Spleen (tissue), 11 donors: ENCODE measurements around the gene PLCB3. TPM values are rescaled to one million over a fixed set of nuclear protein-coding genes. Genes with fewer than 3 reads are reported as not detected.

ENCODE experiments used
- DNase-seq: peaks from one replicate; pipeline ENCODE4 v3.0.0-alpha.2; 2020
- H3K27ac ChIP-seq, 8 donors: fragments of 200-600 bp; sonication (generic) in 7 of 8; 1 replicate in 4 of 8; 2 replicates in 4 of 8; pipeline versions ENCODE4 v1.5.0 to v1.8.0; 2016 to 2021; ENCODE audit warnings: inconsistent platforms in 4 of 8, mild to moderate bottlenecking in 4 of 8, moderate library complexity in 1 of 8
- H3K27me3 ChIP-seq, 7 donors: fragments of 200-600 bp; sonication (generic) in 6 of 7; replicated peaks in 1 of 7; 1 replicate in 4 of 7; 2 replicates in 3 of 7; pipeline versions ENCODE4 v1.5.0 to v1.8.0; 2016 to 2021; ENCODE audit warnings: inconsistent platforms in 3 of 7, mild to moderate bottlenecking in 1 of 7
- H3K36me3 ChIP-seq, 6 donors: fragments of 200-600 bp; sonication (generic) in 5 of 6; 1 replicate in 4 of 6; 2 replicates in 2 of 6; pipeline versions ENCODE4 v1.5.0 to v1.8.0; 2016 to 2021; ENCODE audit warnings: inconsistent platforms in 2 of 6
- H3K4me1 ChIP-seq, 6 donors: fragments of 200-600 bp; sonication (generic) in 5 of 6; 1 replicate in 3 of 6; 2 replicates in 3 of 6; pipeline versions ENCODE4 v1.5.0 to v1.8.0; 2016 to 2021; ENCODE audit warnings: inconsistent platforms in 3 of 6
- H3K4me3 ChIP-seq, 8 donors: fragments of 200-600 bp; sonication (generic) in 7 of 8; 1 replicate in 4 of 8; 2 replicates in 4 of 8; pipeline versions ENCODE4 v1.5.0 to v1.8.0; 2016 to 2021; ENCODE audit warnings: inconsistent platforms in 4 of 8, mild to moderate bottlenecking in 4 of 8, moderate library complexity in 2 of 8
- H3K9me3 ChIP-seq, 8 donors: fragments of 200-600 bp; sonication (generic) in 7 of 8; 1 replicate in 4 of 8; 2 replicates in 4 of 8; pipeline versions ENCODE4 v1.5.0 to v1.8.0; 2016 to 2021; ENCODE audit warnings: inconsistent platforms in 4 of 8
- CTCF ChIP-seq, 11 experiments: fragments of 200-600 bp in 7 of 11; fragments of 450-650 bp in 4 of 11; sonication (generic) in 4 of 11; IDR thresholded peaks in 8 of 11; conservative IDR thresholded peaks in 3 of 11; 1 replicate in 7 of 11; 2 replicates in 4 of 11; pipeline versions ENCODE4 v1.4.0 to v1.8.0; 2016 to 2021; ENCODE audit warnings: antibody characterized with exemption in 11 of 11, inconsistent platforms in 4 of 11, mild to moderate bottlenecking in 1 of 11
- POLR2A ChIP-seq, 3 donors: fragments of 450-650 bp; IDR thresholded peaks; one replicate each; pipeline ENCODE4 v1.5.1; 2017; ENCODE audit warnings: antibody characterized with exemption in 3 of 3, mild to moderate bottlenecking in 1 of 3
- POLR2AphosphoS5 ChIP-seq, 3 donors: sonication (generic); formaldehyde crosslinking; IDR thresholded peaks; one replicate each; pipeline ENCODE4 v1.5.1; 2017; ENCODE audit warnings: antibody characterized with exemption in 3 of 3
- WGBS, 5 donors: extraction: QIAGEN DNeasy Blood & Tissue Kit in 3 of 5; methylation state at CpG; one replicate each; pipeline versions ENCODE4 v1.1.5 to v1.1.7; 2013 to 2018; 5-methylcytosine and 5-hydroxymethylcytosine counted together
- intact Hi-C: fragments of 100-400 bp; cut with DNase I; formaldehyde crosslinking; loops from one replicate; pipeline ENCODE4 v1.15.0; 2023; ENCODE audit warnings: low total_unique reads
- polyA plus RNA-seq, 3 donors: library from polyadenylated mRNA; stranded (reverse); fragments of 200-250 nt; gene quantifications; one replicate each; pipeline ENCODE4 v1.2.1, GENCODE V29; 2013
- total RNA-seq, 7 donors: library from RNA; depleted of rRNA in 3 of 7; stranded (reverse); fragments of >200 nt in 3 of 7; fragmentation: NEBNext Ultra II Directional in 4 of 7; extraction: Animal tissue kit (Norgen Biotek cat#: 25700) in 4 of 7; gene quantifications; one replicate each; pipeline versions ENCODE4 v1.1.0 to v1.2.1, GENCODE V29; 2016 to 2021
- donor health status: healthy with polysubstance abuse.
- donor health status: DM: no; HTN: no; CAD: no; lungs with moderate emphysema.
- donor health status: DM: no; HTN: no; CAD: no.
- donor health status: Bipolar disorder and iron deficiency.
- donor health status: healthy.
- donor health status: DM: no; HTN: no; CAD: no.
- donor health status: DM: yes; HTN: yes; CAD: no.

Gene PLCB3
- total and polyA plus RNA-seq, 10 donors: 3.8 to 28.3 (median 21.1) TPM

DNA sequence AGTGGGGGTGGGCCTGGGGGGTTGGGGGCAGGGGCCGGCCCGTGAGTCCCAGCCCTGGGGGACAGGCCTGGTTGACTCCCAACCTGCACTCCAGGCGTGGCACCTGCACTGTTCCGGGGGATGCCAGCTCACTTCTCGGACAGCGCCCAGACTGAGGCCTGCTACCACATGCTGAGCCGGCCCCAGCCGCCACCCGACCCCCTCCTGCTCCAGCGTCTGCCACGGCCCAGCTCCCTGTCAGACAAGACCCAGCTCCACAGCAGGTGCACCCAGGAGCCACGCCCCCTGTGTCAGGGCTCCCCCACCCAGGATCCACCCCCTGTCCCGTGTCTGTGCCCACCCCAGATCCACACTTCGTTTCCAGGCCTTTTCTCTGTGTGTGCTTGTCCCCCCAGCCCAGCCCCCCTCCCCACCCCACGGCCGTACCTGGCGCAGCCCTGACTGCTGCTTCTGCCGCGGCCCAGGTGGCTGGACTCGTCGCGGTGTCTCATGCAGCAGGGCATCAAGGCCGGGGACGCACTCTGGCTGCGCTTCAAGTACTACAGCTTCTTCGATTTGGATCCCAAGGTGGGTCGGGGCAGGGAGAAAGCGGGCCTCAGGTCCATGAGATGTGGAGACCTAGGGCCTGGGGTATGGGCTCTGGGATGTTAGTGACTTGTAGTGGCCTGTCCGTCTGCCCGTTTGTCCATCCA is 40.0 kb upstream of the PLCB3 start:
- H3K36me3 ChIP-seq: peaks cover 0 to 84% (median 49%) of the 10 kb centered on the region in 6 donors
- peak overlapping the region in 3 of 8 donors; percentile 7 to 33 (median 21) for H3K27ac ChIP-seq
- H3K4me3 ChIP-seq: no peak overlapping the region
- peaks cover 12 to 95% (median 41%) of the 10 kb centered on the region in 6 donors for H3K4me1 ChIP-seq
- no peaks in the 10 kb centered on the region for H3K27me3 ChIP-seq
- intact Hi-C loops: no loop called here
- peak in 1 of 3 donors; percentile 56 for TF ChIP-seq POLR2AphosphoS5 (IDR thresholded peaks at IDR 0.05)
- no peak for TF ChIP-seq POLR2A (IDR thresholded peaks at IDR 0.05)
- DNase-seq: no peak
- no peaks in the 10 kb centered on the region for H3K9me3 ChIP-seq
- 90 to 95% (median 91%) methylated on average over 29 to 30 of the region's 30 CpGs for WGBS, 5 donors

- intact Hi-C loops: no loop called here
- Histone ChIP-seq H3K4me1 (peaks cover 0 to 63% (median 13%) of the 10 kb centered on the region in 6 donors), H3K4me3 (no peak overlapping the region), H3K27ac (no peak overlapping the region), H3K36me3 (peaks cover 0 to 100% (median 68%) of the 10 kb centered on the region in 6 donors), H3K9me3 (no peaks in the 10 kb centered on the region), H3K27me3 (no peaks in the 10 kb centered on the region)
- no peak for TF ChIP-seq POLR2AphosphoS5 (IDR thresholded peaks at IDR 0.05)
- no peak for TF ChIP-seq POLR2A (IDR thresholded peaks at IDR 0.05)
- TF ChIP-seq CTCF (IDR thresholded peaks at IDR 0.05 in 8 of 11, conservative IDR thresholded peaks at IDR 0.05 in 3 of 11): no peak
- WGBS, 5 donors: 75 to 87% (median 83%) methylated on average over 6 of the region's 6 CpGs
- no peak for DNase-seq
Measured at GRCh38 chr11:64216879-64217278, 34.5 kb upstream of the PLCB3 start.

DNA sequence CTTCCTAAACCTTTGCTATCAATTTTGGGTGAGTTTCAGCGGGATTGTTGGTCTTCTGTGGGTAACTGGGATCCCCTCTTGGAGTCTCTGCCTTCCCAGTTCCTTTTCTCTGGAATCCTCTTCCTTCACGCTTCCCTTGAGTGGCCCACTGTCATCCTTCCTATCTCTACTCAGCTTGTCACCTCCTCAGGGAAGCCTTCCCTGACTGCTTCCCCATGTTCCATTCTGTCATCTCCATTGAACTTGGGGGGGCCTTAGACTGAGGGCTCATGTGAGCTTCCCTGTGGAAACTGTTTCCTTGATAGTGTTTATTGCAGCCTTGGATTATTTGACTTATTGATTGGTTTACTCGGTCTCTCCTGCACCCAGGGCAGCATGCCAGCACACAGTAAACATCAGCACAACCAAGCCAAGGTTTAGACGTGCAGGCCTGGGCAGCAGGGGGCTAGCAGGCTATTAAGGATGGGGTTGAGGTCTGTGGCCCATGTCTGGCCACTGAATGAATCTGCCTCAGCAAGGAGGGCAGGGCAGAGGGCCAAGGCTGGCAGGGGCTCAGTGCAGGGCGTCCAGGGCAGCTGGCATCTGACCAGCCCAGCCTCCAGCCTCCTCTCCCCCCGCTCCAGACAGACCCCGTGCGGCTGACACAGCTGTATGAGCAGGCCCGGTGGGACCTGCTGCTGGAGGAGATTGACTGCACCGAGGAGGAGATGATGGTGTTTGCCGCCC is 32.5 kb upstream of the PLCB3 start:
- Histone ChIP-seq H3K4me3 (no peak overlapping the region), H3K9me3 (no peaks in the 10 kb centered on the region), H3K27me3 (no peaks in the 10 kb centered on the region), H3K36me3 (peaks cover 0 to 100% (median 72%) of the 10 kb centered on the region in 6 donors), H3K27ac (peak overlapping the region in 2 of 8 donors; percentile 25 to 35), H3K4me1 (peaks cover 0 to 67% (median 16%) of the 10 kb centered on the region in 6 donors)
- no peak for DNase-seq
- intact Hi-C loops: no loop called here
- TF ChIP-seq POLR2AphosphoS5 (IDR thresholded peaks at IDR 0.05) (peak; percentile 9 to 75 (median 38)), CTCF (IDR thresholded peaks at IDR 0.05 in 8 of 11, conservative IDR thresholded peaks at IDR 0.05 in 3 of 11) (no peak), POLR2A (IDR thresholded peaks at IDR 0.05) (no peak)
- WGBS, 5 donors: 86 to 95% (median 92%) methylated on average over 5 to 11 of the region's 11 CpGs

DNA sequence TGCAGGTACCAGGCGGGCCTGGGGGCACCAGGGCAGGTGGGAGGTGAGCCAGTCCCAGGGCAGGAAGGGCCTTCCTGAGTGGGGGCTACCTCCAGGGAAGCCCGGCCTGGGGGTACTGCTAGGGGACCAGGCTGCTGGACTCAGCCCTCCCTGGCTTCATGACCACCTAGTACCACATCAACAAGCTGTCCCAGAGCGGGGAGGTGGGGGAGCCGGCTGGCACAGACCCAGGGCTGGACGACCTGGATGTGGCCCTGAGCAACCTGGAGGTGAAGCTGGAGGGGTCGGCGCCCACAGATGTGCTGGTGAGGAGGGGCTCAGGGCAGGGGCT is 32.0 kb upstream of the PLCB3 start:
- TF ChIP-seq CTCF (IDR thresholded peaks at IDR 0.05 in 8 of 11, conservative IDR thresholded peaks at IDR 0.05 in 3 of 11) (no peak), POLR2A (IDR thresholded peaks at IDR 0.05) (no peak), POLR2AphosphoS5 (IDR thresholded peaks at IDR 0.05) (peak in 1 of 3 donors; percentile 65)
- peaks cover 0 to 67% (median 18%) of the 10 kb centered on the region in 6 donors for H3K4me1 ChIP-seq
- peaks cover 0 to 100% (median 70%) of the 10 kb centered on the region in 6 donors for H3K36me3 ChIP-seq
- no peaks in the 10 kb centered on the region for H3K9me3 ChIP-seq
- 86 to 96% (median 91%) methylated on average over 2 to 7 of the region's 7 CpGs for WGBS, 5 donors
- DNase-seq: no peak
- H3K27ac ChIP-seq: peak overlapping the region in 2 of 8 donors; percentile 25 to 35
- no peak overlapping the region for H3K4me3 ChIP-seq
- no peaks in the 10 kb centered on the region for H3K27me3 ChIP-seq
- intact Hi-C loops: no loop called here
